ENCODE data around the gene MARCHF10.
"Not testable (repeated sequence)": the region's sequence is repeated elsewhere in the genome, so short reads cannot be mapped to it uniquely, and the experiment has no call there.

MARCHF10 gene

GRCh38 chr17:62714016-62714777, 93.9 kb downstream of the MARCHF10 start:
- DNase-seq = peak; percentile 18

- DNase-seq = no peak
Observed at GRCh38 chr17:62713086-62713881, 94.8 kb downstream of the MARCHF10 start.

DNA sequence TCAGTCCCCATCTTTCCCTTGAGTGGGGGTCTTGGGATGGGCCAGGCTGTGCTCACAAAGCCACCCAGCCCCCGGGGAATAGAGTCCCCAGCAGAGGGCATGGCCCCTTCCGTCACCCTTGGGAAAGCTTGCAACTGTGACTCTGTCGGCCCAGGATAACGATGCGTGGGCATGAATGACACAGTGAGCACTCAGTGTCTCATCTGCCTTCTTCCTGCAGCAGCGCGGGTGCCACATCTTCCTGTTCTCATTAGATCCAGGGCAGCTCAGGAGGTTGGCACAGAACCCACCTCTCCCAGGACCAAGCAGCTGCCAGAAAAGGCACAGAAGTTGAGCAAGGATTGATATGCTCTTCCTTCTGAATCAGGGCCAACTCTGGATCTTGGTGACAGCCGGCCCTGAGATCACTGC, 95.9 kb downstream of the MARCHF10 start:
- DNase-seq = no peak

- no peak for DNase-seq
Observed at GRCh38 chr17:62708587-62708986, 99.5 kb downstream of the MARCHF10 start.

DNA sequence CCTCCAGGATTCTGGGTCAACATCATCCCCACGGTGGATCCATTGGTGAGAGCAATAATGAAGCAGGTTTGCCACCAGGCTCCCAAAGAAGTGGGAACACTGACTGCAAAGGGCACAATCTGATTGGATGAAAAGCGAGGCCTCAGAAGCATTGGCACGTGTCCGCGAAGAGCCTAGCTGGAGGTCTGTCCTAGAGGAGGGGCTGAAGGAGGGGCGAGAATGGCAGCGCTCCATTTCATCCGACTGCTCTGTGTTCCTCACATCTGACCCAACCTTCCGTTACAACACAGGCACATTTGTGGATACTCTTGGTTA, 100.7 kb downstream of the MARCHF10 start:
- no peak for DNase-seq

- DNase-seq = no peak
Observed at GRCh38 chr17:62706598-62707424, 101.3 kb downstream of the MARCHF10 start.

GRCh38 chr17:62705778-62706597, 102.1 kb downstream of the MARCHF10 start:
- no peak for DNase-seq

DNA sequence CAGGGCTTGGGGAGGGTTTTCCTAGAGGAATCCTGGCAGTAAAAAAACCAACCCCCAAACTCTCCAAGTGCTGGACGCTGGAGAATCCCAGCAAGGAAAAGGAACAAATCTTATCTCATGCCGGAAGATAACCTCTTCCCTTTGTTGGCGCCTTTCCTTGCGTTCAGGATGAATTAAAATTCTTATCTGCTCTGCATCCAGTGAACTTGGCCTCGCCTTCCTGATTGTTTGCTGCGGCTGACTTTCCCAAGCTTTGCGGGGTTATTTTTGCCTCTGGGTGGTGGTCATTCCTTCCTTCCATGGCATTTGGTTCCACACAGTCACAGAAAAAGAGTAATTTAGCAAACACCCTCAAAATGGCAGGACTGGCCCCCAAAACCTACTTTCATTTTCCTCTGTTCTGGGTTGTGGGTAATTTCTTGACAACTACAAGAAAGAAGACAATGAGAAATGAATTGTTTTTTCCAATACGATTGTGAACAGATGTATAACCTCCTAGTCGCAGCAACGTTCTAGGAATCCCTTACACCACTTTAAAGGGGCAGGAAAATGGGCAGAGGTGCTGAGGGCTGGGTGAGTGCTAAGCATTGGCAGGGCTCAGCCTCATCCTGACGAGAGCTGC, 102.8 kb downstream of the MARCHF10 start:
- DNase-seq = no peak

DNA sequence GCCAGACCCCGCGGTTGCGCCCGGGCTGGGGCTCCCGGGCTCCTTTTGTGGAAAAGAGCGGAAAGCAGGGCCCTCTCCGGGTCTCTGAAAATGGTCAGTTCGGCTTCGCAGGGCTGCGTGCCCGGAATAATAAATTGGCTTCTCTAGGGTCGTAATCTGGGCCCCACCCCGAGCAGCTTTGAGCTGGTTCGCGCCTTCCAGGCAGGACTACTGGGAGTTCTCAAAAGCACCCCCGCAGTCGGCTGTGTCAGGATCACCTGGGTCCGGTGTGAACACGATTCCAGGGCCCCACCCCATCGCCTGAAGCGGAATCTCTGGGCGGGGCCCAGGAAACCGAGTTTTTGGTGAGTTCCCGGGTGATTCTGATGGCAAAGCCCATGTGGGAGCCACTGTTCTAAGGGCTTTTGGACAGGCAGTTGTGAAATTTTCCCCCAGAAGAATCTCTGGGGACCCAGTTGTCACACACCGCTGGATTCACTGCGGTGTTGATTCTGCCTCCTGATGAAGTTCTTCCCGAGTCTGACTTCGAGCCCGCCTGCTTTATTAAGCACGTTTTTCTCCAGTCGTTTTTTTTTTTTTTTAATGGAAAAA, 103.6 kb downstream of the MARCHF10 start:
- DNase-seq = no peak

DNA sequence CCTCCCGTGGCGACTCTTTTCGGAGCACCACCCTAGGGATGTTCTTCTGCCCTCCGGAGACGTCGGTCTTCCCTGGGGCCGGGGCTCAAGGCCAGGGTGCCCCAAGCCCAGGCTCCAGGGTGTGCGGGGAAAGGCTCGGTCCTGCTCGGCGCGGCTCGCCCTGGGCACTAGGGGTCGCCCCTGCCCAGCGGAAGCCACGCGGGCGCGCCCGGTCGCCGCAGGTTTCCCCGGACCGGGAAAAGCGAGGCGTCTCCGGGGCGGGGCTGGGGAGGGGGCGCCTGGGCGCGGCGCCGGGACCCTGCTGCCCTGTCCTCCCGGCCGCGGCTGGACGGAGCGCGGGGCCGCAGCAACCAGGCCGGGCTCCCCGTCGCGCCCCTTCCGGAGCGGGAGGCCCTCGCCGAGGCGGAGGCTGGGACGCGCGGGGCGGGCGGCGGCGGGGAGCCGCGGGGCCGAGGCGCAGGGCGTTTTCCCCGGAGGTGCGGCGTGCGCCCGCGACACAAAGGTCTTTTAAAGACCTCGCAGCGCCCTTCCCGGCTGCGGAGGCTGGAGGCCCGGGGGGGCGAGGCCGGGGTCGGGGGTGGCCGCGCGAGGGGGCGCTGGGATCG, 104.2 kb downstream of the MARCHF10 start:
- peak; percentile 63 for DNase-seq

- DNase-seq = no peak
Observed at GRCh38 chr17:62703261-62703775, 104.8 kb downstream of the MARCHF10 start.

- DNase-seq = no peak
Observed at GRCh38 chr17:62702746-62703260, 105.3 kb downstream of the MARCHF10 start.

- DNase-seq = no peak
Observed at GRCh38 chr17:62701706-62702085, 106.4 kb downstream of the MARCHF10 start.

DNA sequence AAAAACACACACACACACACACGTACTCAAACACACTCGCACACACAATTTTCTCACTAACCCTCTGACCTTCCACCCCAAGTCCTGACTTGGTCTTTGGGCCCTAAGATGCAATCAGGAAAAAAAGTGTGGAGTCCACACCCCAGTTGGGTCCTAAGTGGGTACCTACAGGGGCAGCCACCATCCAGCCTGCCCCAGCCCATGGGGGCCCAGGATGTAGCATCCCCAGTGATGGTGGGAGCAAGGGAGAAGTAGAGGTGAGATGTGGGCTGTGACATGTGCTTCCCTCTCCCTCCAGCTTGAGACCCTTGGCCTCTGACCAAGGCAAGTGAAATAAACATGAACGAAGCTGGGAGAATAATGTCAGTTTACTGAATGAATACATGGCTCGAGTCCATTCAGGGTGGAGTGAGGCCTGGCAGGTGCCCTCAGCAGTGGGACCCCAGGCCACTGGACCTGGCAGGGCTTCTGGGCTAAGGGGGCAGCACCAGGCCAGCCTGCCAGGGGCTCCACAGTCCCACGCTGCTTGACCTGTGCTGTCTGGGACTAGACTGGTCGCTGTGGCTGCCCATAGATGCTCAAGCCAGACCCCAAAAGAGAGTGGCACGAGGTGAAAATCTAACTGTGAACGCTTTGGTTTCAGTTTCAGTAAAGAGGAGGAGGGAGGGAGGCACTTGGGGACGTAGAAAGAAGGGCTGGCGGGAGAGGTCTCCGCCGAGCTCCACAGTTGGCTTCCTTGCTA, 107.0 kb downstream of the MARCHF10 start:
- DNase-seq = no peak

DNA sequence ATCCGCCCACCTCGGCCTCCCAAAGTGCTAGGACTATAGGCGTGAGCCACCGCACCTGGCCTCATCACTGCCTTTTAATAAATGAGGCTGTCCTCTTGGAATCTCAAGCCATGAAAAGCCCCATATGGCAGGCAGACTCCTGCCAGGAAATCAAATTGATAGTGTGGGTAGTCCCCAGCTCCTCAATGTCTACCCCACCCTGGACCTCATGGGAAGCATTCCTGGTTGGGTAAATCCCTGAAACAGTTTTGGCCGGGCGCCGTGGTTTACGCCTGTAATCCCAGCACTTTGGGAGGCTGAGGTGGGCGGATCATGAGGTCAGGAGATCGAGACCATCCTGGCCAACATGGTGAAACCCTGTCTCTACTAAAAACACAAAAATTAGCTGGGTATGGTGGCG, 109.7 kb downstream of the MARCHF10 start:
- not testable (repeated sequence) for DNase-seq

DNA sequence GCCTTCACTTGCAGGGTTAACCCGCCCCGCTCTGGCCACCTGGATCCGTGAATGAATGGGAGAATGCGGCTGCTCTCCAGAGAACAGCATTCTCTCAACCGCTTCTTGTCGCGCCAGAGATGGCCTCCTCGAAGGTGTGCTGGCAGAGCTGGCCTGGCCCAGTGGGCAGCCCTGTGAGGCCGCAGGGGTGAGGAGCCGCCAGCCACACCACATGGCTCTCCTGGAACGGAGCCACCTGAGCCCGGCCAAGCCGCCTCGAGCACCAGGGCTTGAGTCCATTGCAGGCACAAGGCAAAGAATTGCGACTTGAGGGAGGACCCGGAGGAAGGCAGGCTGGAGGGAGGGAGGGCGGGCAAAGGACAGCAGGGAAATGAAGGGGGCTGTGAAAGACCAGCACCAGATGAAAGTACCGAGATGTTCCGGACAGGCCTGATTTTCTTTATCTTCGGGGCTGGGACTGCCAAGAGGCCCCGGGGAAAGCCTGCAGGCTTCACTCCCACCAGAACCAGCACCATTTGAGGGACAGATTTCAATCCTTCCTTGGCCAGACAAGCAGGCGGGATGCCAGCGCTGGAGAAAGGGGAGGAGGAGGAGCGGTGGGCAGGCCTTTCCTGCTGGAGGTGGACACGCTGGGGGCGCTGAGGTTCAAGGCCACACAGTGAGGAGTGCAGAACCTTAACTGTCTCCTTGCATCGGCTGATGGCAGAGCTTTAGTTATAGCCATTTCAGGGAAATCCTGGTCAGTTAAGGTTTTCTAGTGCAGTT, 111.2 kb downstream of the MARCHF10 start:
- DNase-seq = no peak

DNA sequence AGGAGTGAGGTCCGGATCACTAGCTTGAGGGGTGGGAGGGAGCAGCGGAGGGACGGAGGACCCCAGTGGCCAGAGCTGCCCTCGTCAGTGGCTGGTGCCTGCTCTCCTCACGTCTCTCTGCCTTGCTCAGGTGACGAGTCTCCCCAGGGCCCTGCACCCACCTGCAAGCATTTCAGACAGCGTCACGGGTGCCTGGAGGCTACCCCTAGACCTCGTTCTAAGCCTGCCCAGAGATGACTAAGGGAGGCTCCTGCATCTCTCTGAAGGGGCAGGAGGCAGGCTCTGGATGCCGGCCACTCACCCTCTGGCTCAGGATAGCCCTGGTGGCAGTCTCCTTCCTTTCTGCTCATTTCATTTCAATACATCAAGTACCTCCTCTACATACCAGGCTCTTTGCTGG, 111.9 kb downstream of the MARCHF10 start:
- DNase-seq = no peak

DNA sequence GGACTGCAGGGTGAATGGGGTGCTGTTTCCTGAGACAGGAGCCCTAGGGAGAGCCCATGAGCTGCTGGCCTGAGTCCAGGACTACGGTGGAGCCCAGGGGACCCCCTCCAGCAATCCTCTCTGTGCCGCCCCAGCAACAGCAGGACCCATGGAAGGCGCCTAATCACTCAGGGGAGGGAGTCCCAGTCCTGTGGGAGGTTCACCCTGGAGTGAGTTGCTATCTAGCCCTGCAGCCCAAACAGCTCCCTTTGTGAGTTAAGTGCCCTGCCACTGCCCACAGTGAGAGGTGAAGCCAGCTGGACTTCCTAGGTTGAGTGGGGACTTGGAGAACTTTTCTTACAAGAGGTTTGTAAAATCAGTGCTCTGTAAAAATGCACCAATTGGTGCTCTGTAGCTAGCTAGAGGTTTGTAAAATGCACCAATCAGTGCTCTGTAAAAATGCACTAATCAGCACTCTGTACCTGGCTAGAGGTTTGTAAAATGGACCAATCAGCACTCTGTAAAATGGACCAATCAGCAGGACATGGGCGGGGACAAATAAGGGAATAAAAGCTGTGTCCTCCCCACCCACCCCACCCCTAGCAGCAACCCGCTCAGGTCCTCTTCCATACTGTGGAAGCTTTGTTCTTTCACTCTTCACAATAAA, 112.9 kb downstream of the MARCHF10 start:
- not testable (repeated sequence) for DNase-seq
